GM19023 (cell line): ENCODE data around the gene SIK2.

Experiments used
- ATAC-seq: cut with Tn5 transposase; IDR thresholded peaks from one replicate; pipeline ENCODE4 v1.9.1; 2021; ENCODE audit warnings: mild to moderate bottlenecking, moderate library complexity; ENCODE audit not compliant: unreplicated experiment

The SIK2 gene

GRCh38 chr11:111581341-111581740 is 20.9 kb upstream of the SIK2 start:
- ATAC-seq: no peak

GRCh38 chr11:111582163-111582562 is 20.1 kb upstream of the SIK2 start:
- no peak for ATAC-seq

- no peak for ATAC-seq
Measured at GRCh38 chr11:111582881-111583280, 19.4 kb upstream of the SIK2 start.

GRCh38 chr11:111585371-111585770 is 16.9 kb upstream of the SIK2 start:
- no peak for ATAC-seq

- ATAC-seq: peak; percentile 52
Measured at GRCh38 chr11:111586388-111586831, 15.8 kb upstream of the SIK2 start.

GRCh38 chr11:111589114-111589513 is 13.1 kb upstream of the SIK2 start:
- no peak for ATAC-seq

GRCh38 chr11:111589886-111590499 is 12.3 kb upstream of the SIK2 start:
- ATAC-seq: no peak

GRCh38 chr11:111591187-111591960 is 10.9 kb upstream of the SIK2 start:
- ATAC-seq: no peak

GRCh38 chr11:111592491-111592890 is 9.8 kb upstream of the SIK2 start:
- ATAC-seq: no peak

- ATAC-seq: no peak
Measured at GRCh38 chr11:111596319-111596718, 5.9 kb upstream of the SIK2 start.

GRCh38 chr11:111598148-111598547 is 4.1 kb upstream of the SIK2 start:
- ATAC-seq: no peak

- ATAC-seq: no peak
Measured at GRCh38 chr11:111598559-111598958, 3.7 kb upstream of the SIK2 start.

GRCh38 chr11:111601636-111601978 is 642 bp upstream of the SIK2 start:
- ATAC-seq: no peak

- no peak for ATAC-seq
Measured at GRCh38 chr11:111602865-111603610, 789 bp downstream of the SIK2 start.

GRCh38 chr11:111603611-111604130 is 1.4 kb downstream of the SIK2 start:
- no peak for ATAC-seq

- no peak for ATAC-seq
Measured at GRCh38 chr11:111604392-111605009, 2.3 kb downstream of the SIK2 start.

GRCh38 chr11:111605681-111606080 is 3.4 kb downstream of the SIK2 start:
- ATAC-seq: no peak

GRCh38 chr11:111606986-111607385 is 4.7 kb downstream of the SIK2 start:
- no peak for ATAC-seq

- ATAC-seq: no peak
Measured at GRCh38 chr11:111607751-111608150, 5.5 kb downstream of the SIK2 start.

GRCh38 chr11:111612224-111612623 is 10.0 kb downstream of the SIK2 start:
- no peak for ATAC-seq

- ATAC-seq: no peak
Measured at GRCh38 chr11:111617286-111617685, 15.0 kb downstream of the SIK2 start.
